Lung (tissue), 12 donors: ENCODE results near the gene MESD. TPM values are rescaled to one million over a fixed set of nuclear protein-coding genes. Genes with fewer than 3 reads are reported as not detected.
"Not testable (repeated sequence)": the region's sequence is repeated elsewhere in the genome, so short reads cannot be mapped to it uniquely, and the experiment has no call there.

Experiments used
- ATAC-seq: fragments of 200-7000 bp; cut with Tn5 transposase; one replicate; pipeline ENCODE4 v1.9.1; 2020; ENCODE audit warnings: moderate number of reproducible peaks; ENCODE audit not compliant: insufficient read depth, low FRiP score
- DNase-seq, 3 donors: peaks; one replicate each; pipeline ENCODE4 v3.0.0-alpha.2; 2013 to 2017
- H3K27ac ChIP-seq, 2 donors: one replicate each; pipeline ENCODE4 v1.5.1; 2013; ENCODE audit warnings: mild to moderate bottlenecking in 2 of 2, moderate library complexity in 2 of 2, control low read depth in 1 of 2, inconsistent platforms in 1 of 2, low read depth in 1 of 2, low read length in 1 of 2
- H3K27me3 ChIP-seq, 3 donors: one replicate each; pipeline ENCODE4 v1.5.1; 2013; ENCODE audit warnings: low read length in 2 of 3; ENCODE audit not compliant: control insufficient read depth in 3 of 3, insufficient read depth in 3 of 3
- H3K36me3 ChIP-seq, 4 donors: one replicate each; pipeline ENCODE4 v1.5.1; 2013; ENCODE audit warnings: low read length in 4 of 4, mild to moderate bottlenecking in 1 of 4, moderate library complexity in 1 of 4; ENCODE audit not compliant: control insufficient read depth in 4 of 4, insufficient read depth in 4 of 4
- H3K4me1 ChIP-seq, 5 donors: one replicate each; pipeline ENCODE4 v1.5.1; 2013; ENCODE audit warnings: low read length in 5 of 5, mild to moderate bottlenecking in 2 of 5, moderate library complexity in 1 of 5; ENCODE audit not compliant: control insufficient read depth in 5 of 5, insufficient read depth in 5 of 5
- H3K4me3 ChIP-seq: one replicate; pipeline ENCODE4 v1.5.1; 2013; ENCODE audit warnings: mild to moderate bottlenecking, control low read depth, moderate library complexity
- H3K9ac ChIP-seq, 2 donors: one replicate each; pipeline ENCODE4 v1.5.1; 2013; ENCODE audit warnings: low read length in 2 of 2, control low read depth in 1 of 2; ENCODE audit not compliant: insufficient read depth in 1 of 2
- H3K9me3 ChIP-seq, 4 donors: one replicate each; pipeline ENCODE4 v1.5.1; 2013; ENCODE audit warnings: low read length in 3 of 4, mild to moderate bottlenecking in 1 of 4, moderate library complexity in 1 of 4; ENCODE audit not compliant: control insufficient read depth in 4 of 4, insufficient read depth in 3 of 4
- CTCF ChIP-seq: IDR thresholded peaks from 2 replicates; pipeline ENCODE4 v1.5.1; 2012; ENCODE audit warnings: mild to moderate bottlenecking; ENCODE audit errors: control extremely low read depth, extremely low read depth
- WGBS, 2 donors: extraction: QIAGEN DNeasy Blood & Tissue Kit; methylation state at CpG; one replicate each; pipeline ENCODE4 v1.1.7; 2013; 5-methylcytosine and 5-hydroxymethylcytosine counted together
- polyA plus RNA-seq, 2 donors: library from polyadenylated mRNA; stranded (reverse); fragments of 200-250 nt; gene quantifications; one replicate each; pipeline ENCODE4 v1.2.1, GENCODE V29; 2013
- total RNA-seq, 2 donors: library from RNA; depleted of rRNA in 1 of 2; stranded (reverse); fragments of >200 nt in 1 of 2; gene quantifications; one replicate each; pipeline ENCODE4 v1.2.1, GENCODE V29; 2014 to 2021
- donor health status: control.
- donor health status: control.
- donor health status: Bipolar disorder and iron deficiency.
- donor health status: healthy.
- donor health status: DM: yes; HTN: yes; CAD: no.

Gene MESD
- total and polyA plus RNA-seq, 4 donors = 15.3 to 26.4 (median 21.9) TPM

GRCh38 chr15:80967991-80968510 lies 21.6 kb downstream of the MESD start:
- Histone ChIP-seq H3K9ac (no peak overlapping the region), H3K4me3 (no peak overlapping the region), H3K27ac (no peak overlapping the region), H3K4me1 (peaks cover 0 to 4% (median 0%) of the 10 kb centered on the region in 5 donors), H3K27me3 (no peaks in the 10 kb centered on the region), H3K36me3 (peaks cover 0 to 20% (median 11%) of the 10 kb centered on the region in 4 donors), H3K9me3 (no peaks in the 10 kb centered on the region)
- ATAC-seq (no peak), DNase-seq (no peak)
- WGBS, 2 donors = 97% methylated on average over 4 of the region's 4 CpGs
- TF ChIP-seq CTCF = no peak

- Histone ChIP-seq H3K36me3 (peaks cover 0 to 19% (median 11%) of the 10 kb centered on the region in 4 donors), H3K9me3 (no peaks in the 10 kb centered on the region), H3K27me3 (no peaks in the 10 kb centered on the region), H3K9ac (no peak overlapping the region), H3K4me3 (no peak overlapping the region), H3K4me1 (peaks cover 0 to 4% (median 0%) of the 10 kb centered on the region in 5 donors), H3K27ac (no peak overlapping the region)
- DNase-seq (peak; percentile 16 to 55 (median 55)), ATAC-seq (no peak)
- TF ChIP-seq CTCF = no peak
- 80 to 82% methylated on average over 3 of the region's 3 CpGs for WGBS, 2 donors
These were observed 22.2 kb downstream of the MESD start for GRCh38 chr15:80967451-80967850.

- WGBS, 2 donors = 95% methylated on average over 8 of the region's 8 CpGs
- no peak for DNase-seq
These were observed 23.0 kb downstream of the MESD start for GRCh38 chr15:80966431-80967197.

GRCh38 chr15:80965454-80965853 lies 24.2 kb downstream of the MESD start:
- not testable (repeated sequence) for H3K9ac ChIP-seq, H3K4me3 ChIP-seq, DNase-seq, H3K27me3 ChIP-seq, H3K27ac ChIP-seq, H3K4me1 ChIP-seq, ATAC-seq, H3K9me3 ChIP-seq
- H3K36me3 ChIP-seq = peaks cover 0 to 16% (median 8%) of the 10 kb centered on the region in 4 donors

More at GRCh38 chr15:80966431-80967197, 23.0 kb downstream of the MESD start:
- Histone ChIP-seq H3K36me3 (peaks cover 0 to 16% (median 11%) of the 10 kb centered on the region in 4 donors), H3K4me3 (no peak overlapping the region), H3K4me1 (peaks cover 0 to 4% (median 0%) of the 10 kb centered on the region in 5 donors), H3K9me3 (no peaks in the 10 kb centered on the region), H3K27ac (no peak overlapping the region), H3K27me3 (no peaks in the 10 kb centered on the region), H3K9ac (no peak overlapping the region)
- no peak for ATAC-seq
- TF ChIP-seq CTCF = no peak
